Fibroblast of lung (primary cell): ENCODE data around the gene ARRB2.

ENCODE experiments used
- CTCF ChIP-seq, 2 donors: IDR thresholded peaks in 1 of 2; conservative IDR thresholded peaks in 1 of 2; 1 replicate in 1 of 2; 2 replicates in 1 of 2; pipeline ENCODE4 v1.5.1; 2011 to 2012; ENCODE audit warnings: low read length in 2 of 2, control low read depth in 1 of 2, inconsistent platforms in 1 of 2, low read depth in 1 of 2, mild to moderate bottlenecking in 1 of 2
- EZH2 ChIP-seq: IDR thresholded peaks from 2 replicates; pipeline ENCODE4 v1.5.1; 2012; ENCODE audit warnings: low read length, control low read depth, mild to moderate bottlenecking; ENCODE audit errors: missing control alignments

- TF ChIP-seq CTCF (conservative IDR thresholded peaks at IDR 0.05 in 1 of 2, IDR thresholded peaks at IDR 0.05 in 1 of 2; ENCODE audit: low read depth in 1 of 2, low read length in 2 of 2) (no peak), EZH2 (no peak)
Observed at GRCh38 chr17:4665027-4665426, 45.4 kb upstream of the ARRB2 start.
